Panc1 (cell line): Measurements from ENCODE around the gene ADSS2. TPM values are rescaled to one million over a fixed set of nuclear protein-coding genes. Genes with fewer than 3 reads are reported as not detected.

ENCODE experiments used
- ATAC-seq: fragments of 200-7000 bp; cut with Tn5 transposase; 2 replicates; pipeline ENCODE4 v1.9.1; 2020; ENCODE audit warnings: mild to moderate bottlenecking, moderate library complexity
- BruUV-seq: library from RNA; stranded (reverse); fragments of 400-500 nt; replicated peaks from 2 replicates; lab custom pipeline; 2021; lab: Mats Ljungman, UMichigan
- CTCF ChIA-PET: fragments of 300-600 bp; sonication (Branson Sonifier 250); formaldehyde crosslinking; loops from one replicate; lab custom pipeline; 2022; ENCODE audit warnings: antibody characterized with exemption; lab: Charles Lee
- POLR2A ChIA-PET: fragments of 300-600 bp; sonication (Branson Sonifier 250); formaldehyde crosslinking; loops from one replicate; lab custom pipeline; 2022; ENCODE audit warnings: antibody characterized with exemption; lab: Charles Lee
- DNase-seq: peaks from one replicate; pipeline ENCODE4 v3.0.0-alpha.2; 2010; ENCODE audit warnings: low read depth, low spot score
- H3K27ac ChIP-seq: 2 replicates; pipeline ENCODE4 v1.5.1; 2011; ENCODE audit warnings: mild to moderate bottlenecking, low read length, inconsistent platforms
- H3K27me3 ChIP-seq: fragments of 200-500 bp; sonication (Bioruptor generic); 2 replicates; pipeline ENCODE4 v1.6.0; 2014; ENCODE audit warnings: low read length, inconsistent platforms; ENCODE audit not compliant: control insufficient read depth, insufficient read depth
- H3K36me3 ChIP-seq: fragments of 200-500 bp; sonication (Bioruptor generic); 2 replicates; pipeline ENCODE4 v1.5.1; 2014; ENCODE audit warnings: inconsistent platforms, mild to moderate bottlenecking, low read length, moderate library complexity; ENCODE audit not compliant: control insufficient read depth, insufficient read depth
- H3K4me1 ChIP-seq: 2 replicates; pipeline ENCODE4 v1.5.1; 2011; ENCODE audit warnings: inconsistent platforms, mild to moderate bottlenecking, low read length, moderate library complexity; ENCODE audit not compliant: control insufficient read depth, insufficient read depth
- H3K4me3 ChIP-seq, 2 experiments: 2 replicates each; pipeline ENCODE4 v1.5.1; 2011 to 2012; ENCODE audit warnings: low read depth in 2 of 2, low read length in 2 of 2, mild to moderate bottlenecking in 2 of 2, inconsistent platforms in 1 of 2, moderate library complexity in 1 of 2
- H3K9me3 ChIP-seq: fragments of 200-500 bp; sonication (Bioruptor generic); 2 replicates; pipeline ENCODE4 v1.5.1; 2014; ENCODE audit warnings: low read depth, mild to moderate bottlenecking, inconsistent platforms, low read length, moderate library complexity; ENCODE audit not compliant: control insufficient read depth, insufficient read depth
- POLR2AphosphoS5 ChIP-seq: IDR thresholded peaks from 2 replicates; pipeline ENCODE4 v1.6.1; 2012; ENCODE audit warnings: mild to moderate bottlenecking, low read depth, low read length, moderate library complexity
- SIN3A ChIP-seq: IDR thresholded peaks from 2 replicates; pipeline ENCODE4 v1.6.1; 2012; ENCODE audit warnings: low read depth, mild to moderate bottlenecking, low read length, moderate library complexity, borderline replicate concordance; ENCODE audit not compliant: insufficient read depth
- TCF7L2 ChIP-seq: IDR thresholded peaks from 2 replicates; pipeline ENCODE4 v1.6.1; 2011; ENCODE audit warnings: mild to moderate bottlenecking, low read depth, low read length, inconsistent platforms
- in situ Hi-C: cut with HindIII; loops from 2 replicates; pipeline ENCODE4 v1.10.0; 2016; ENCODE audit warnings: low sequenced_read_pairs, low pct_unique_long_range_greater_than_20kb
- intact Hi-C: fragments of 100-400 bp; cut with micrococcal nuclease; formaldehyde crosslinking; loops from one replicate; pipeline ENCODE4 v1.10.0; 2022; ENCODE audit not compliant: unreplicated experiment
- total RNA-seq: library from RNA; stranded (reverse); gene quantifications from one replicate; pipeline ENCODE4 v1.2.1, GENCODE V29; 2021; ENCODE audit not compliant: unreplicated experiment
- TF ChIP-seq, protein P1 (sequence below): fragments of 450-650 bp; IDR thresholded peaks from 2 replicates; pipeline ENCODE4 v1.5.1; 2017; ENCODE audit warnings: mild to moderate bottlenecking
- TF ChIP-seq, protein P2 (sequence below), 2 experiments: IDR thresholded peaks; 2 replicates each; pipeline ENCODE4 v1.6.1; 2011 to 2012; ENCODE audit warnings: low read depth in 2 of 2, control low read depth in 1 of 2, low read length in 1 of 2, mild to moderate bottlenecking in 1 of 2, moderate library complexity in 1 of 2; ENCODE audit not compliant: insufficient read depth in 1 of 2

The ADSS2 gene
- total RNA-seq, 1 experiment from 2014 or later: 42.2 TPM

DNA sequence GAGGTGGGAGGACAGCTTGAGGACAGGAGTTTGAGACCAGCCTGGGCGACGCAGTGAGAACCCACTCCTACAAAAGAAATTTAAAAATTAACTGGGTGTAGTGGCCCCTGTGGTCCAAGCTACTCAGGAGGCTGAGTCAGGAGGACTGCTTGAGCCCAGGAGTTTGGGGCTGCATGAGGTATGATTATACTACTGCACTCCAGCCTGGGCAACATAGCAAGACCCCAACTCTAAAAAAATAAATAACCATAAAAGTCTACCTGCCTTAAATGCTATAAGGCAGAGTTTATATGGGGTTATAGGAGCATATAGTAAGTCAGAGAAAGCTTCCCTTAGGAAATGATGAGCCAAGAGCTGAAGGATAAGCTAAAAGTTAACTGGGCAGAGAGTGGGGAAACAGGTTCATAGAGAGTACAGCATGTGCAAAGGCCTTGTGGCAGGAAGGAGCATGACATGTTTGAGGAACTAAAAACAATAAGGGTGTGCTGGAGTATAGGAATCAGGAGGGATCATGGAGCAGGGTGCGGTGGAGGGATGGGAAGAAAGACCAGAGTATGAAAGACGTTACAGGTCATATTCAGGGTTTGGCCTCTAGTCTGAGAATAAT lies 68.3 kb downstream of the ADSS2 start:
- in situ Hi-C loops: no loop called here
- no peaks in the 10 kb centered on the region for H3K27me3 ChIP-seq
- POLR2A ChIA-PET: interaction anchor here (0.7 kb wide), 1 partner anchor 25 kb away, joined by 4 read pairs; no protein-coding TSS in a partner anchor

DNA sequence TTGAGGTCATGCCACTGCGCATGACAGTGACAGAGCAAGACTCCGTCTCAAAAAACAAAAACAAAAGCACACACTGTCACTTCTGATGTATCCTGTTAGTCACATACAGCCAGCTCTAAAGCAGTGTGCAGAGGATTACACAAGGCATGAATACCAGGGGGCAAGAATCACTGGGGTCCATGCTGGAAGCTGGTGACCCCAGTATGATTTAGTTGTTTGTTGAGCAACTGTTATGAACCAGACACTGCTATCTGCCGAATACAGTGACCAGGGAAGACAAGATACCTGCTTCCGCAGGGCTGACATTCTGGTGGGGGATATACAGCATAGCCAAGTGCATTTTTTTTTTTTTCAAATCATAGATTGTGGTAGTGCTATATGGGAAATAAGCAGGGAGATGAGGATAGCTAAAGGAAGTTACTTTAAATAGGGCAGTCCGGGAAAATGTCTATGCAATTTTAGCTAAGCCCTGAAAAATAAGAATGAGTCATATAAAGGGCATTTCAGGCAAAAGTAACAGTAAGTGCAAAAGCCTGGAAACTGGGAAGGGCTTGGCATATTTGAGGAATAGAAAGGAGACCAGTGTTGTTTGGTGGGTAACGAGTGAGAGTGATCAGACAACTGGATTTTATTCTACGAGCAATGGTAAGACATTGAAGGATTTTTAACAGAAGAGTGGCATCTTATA lies 69.7 kb downstream of the ADSS2 start:
- Histone ChIP-seq H3K4me3 (no peak overlapping the region), H3K36me3 (no peaks in the 10 kb centered on the region), H3K4me1 (no peaks in the 10 kb centered on the region), H3K27ac (no peak overlapping the region), H3K27me3 (no peaks in the 10 kb centered on the region), H3K9me3 (no peaks in the 10 kb centered on the region)
- ATAC-seq (no peak), DNase-seq (no peak)
- in situ Hi-C loops (no loop called here), intact Hi-C loops (no loop called here)
- BruUV-seq: no TSS peak
- TF ChIP-seq, protein P1, sequence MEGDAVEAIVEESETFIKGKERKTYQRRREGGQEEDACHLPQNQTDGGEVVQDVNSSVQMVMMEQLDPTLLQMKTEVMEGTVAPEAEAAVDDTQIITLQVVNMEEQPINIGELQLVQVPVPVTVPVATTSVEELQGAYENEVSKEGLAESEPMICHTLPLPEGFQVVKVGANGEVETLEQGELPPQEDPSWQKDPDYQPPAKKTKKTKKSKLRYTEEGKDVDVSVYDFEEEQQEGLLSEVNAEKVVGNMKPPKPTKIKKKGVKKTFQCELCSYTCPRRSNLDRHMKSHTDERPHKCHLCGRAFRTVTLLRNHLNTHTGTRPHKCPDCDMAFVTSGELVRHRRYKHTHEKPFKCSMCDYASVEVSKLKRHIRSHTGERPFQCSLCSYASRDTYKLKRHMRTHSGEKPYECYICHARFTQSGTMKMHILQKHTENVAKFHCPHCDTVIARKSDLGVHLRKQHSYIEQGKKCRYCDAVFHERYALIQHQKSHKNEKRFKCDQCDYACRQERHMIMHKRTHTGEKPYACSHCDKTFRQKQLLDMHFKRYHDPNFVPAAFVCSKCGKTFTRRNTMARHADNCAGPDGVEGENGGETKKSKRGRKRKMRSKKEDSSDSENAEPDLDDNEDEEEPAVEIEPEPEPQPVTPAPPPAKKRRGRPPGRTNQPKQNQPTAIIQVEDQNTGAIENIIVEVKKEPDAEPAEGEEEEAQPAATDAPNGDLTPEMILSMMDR: no peak
- TF ChIP-seq TCF7L2 (no peak), SIN3A (no peak), POLR2AphosphoS5 (no peak)
- TF ChIP-seq, protein P2, sequence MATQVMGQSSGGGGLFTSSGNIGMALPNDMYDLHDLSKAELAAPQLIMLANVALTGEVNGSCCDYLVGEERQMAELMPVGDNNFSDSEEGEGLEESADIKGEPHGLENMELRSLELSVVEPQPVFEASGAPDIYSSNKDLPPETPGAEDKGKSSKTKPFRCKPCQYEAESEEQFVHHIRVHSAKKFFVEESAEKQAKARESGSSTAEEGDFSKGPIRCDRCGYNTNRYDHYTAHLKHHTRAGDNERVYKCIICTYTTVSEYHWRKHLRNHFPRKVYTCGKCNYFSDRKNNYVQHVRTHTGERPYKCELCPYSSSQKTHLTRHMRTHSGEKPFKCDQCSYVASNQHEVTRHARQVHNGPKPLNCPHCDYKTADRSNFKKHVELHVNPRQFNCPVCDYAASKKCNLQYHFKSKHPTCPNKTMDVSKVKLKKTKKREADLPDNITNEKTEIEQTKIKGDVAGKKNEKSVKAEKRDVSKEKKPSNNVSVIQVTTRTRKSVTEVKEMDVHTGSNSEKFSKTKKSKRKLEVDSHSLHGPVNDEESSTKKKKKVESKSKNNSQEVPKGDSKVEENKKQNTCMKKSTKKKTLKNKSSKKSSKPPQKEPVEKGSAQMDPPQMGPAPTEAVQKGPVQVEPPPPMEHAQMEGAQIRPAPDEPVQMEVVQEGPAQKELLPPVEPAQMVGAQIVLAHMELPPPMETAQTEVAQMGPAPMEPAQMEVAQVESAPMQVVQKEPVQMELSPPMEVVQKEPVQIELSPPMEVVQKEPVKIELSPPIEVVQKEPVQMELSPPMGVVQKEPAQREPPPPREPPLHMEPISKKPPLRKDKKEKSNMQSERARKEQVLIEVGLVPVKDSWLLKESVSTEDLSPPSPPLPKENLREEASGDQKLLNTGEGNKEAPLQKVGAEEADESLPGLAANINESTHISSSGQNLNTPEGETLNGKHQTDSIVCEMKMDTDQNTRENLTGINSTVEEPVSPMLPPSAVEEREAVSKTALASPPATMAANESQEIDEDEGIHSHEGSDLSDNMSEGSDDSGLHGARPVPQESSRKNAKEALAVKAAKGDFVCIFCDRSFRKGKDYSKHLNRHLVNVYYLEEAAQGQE (IDR thresholded peaks at IDR 0.05; ENCODE audit: insufficient read depth in 1 of 2, low read depth in 2 of 2, low read length in 1 of 2): no peak
- ChIA-PET CTCF (no interaction called here), POLR2A (interaction anchor here (0.7 kb wide), 1 partner anchor 454 kb away, joined by 3 read pairs; the partner anchor contains the start of gene COX20)

More for the DNA sequence above, 68.3 kb downstream of the ADSS2 start:
- TF ChIP-seq, protein P2 (IDR thresholded peaks at IDR 0.05; ENCODE audit: insufficient read depth in 1 of 2, low read depth in 2 of 2, low read length in 1 of 2): no peak
- TF ChIP-seq, protein P1: no peak
- TF ChIP-seq POLR2AphosphoS5: no peak
- no peak for TF ChIP-seq TCF7L2
- no peak for TF ChIP-seq SIN3A
- CTCF ChIA-PET: no interaction called here
- DNase-seq (no peak), ATAC-seq (no peak)
- H3K4me3 ChIP-seq: no peak overlapping the region
- H3K4me1 ChIP-seq: no peaks in the 10 kb centered on the region
- intact Hi-C loops: no loop called here
- no peaks in the 10 kb centered on the region for H3K36me3 ChIP-seq
- no peak overlapping the region for H3K27ac ChIP-seq
- BruUV-seq: no TSS peak
- H3K9me3 ChIP-seq: no peaks in the 10 kb centered on the region
